H9 (cell line): ENCODE results near the gene SSUH2. TPM values are rescaled to one million over a fixed set of nuclear protein-coding genes. Genes with fewer than 3 reads are reported as not detected.
"Not testable (repeated sequence)": the region's sequence is repeated elsewhere in the genome, so short reads cannot be mapped to it uniquely, and the experiment has no call there.

Experiments
- DNase-seq: peaks from one replicate; pipeline ENCODE4 v3.0.0-alpha.2; 2017
- H2AFZ ChIP-seq: one replicate; pipeline ENCODE4 v1.6.1; 2013; ENCODE audit warnings: mild to moderate bottlenecking, low read length, control low read depth, moderate library complexity
- H2AK5ac ChIP-seq: 2 replicates; pipeline ENCODE4 v1.6.1; 2013; ENCODE audit warnings: low read length, control low read depth, mixed read lengths; ENCODE audit not compliant: insufficient read length
- H2BK120ac ChIP-seq: one replicate; pipeline ENCODE4 v1.6.1; 2013; ENCODE audit warnings: low read depth, mild to moderate bottlenecking, low read length, control low read depth, inconsistent platforms; ENCODE audit not compliant: poor library complexity, severe bottlenecking
- H2BK12ac ChIP-seq: 2 replicates; pipeline ENCODE4 v1.6.1; 2013; ENCODE audit warnings: low read length, control low read depth, mixed read lengths, low read depth; ENCODE audit not compliant: insufficient read length
- H2BK15ac ChIP-seq: 2 replicates; pipeline ENCODE4 v1.6.1; 2013; ENCODE audit warnings: low read depth, low read length, control low read depth
- H2BK20ac ChIP-seq: one replicate; pipeline ENCODE4 v1.6.1; 2013; ENCODE audit warnings: low read depth, mild to moderate bottlenecking, low read length, control low read depth, inconsistent platforms; ENCODE audit not compliant: poor library complexity, severe bottlenecking
- H2BK5ac ChIP-seq: 2 replicates; pipeline ENCODE4 v1.6.1; 2013; ENCODE audit warnings: low read length, control low read depth, mixed read lengths; ENCODE audit not compliant: insufficient read length
- H3K14ac ChIP-seq: 2 replicates; pipeline ENCODE4 v1.6.1; 2013; ENCODE audit warnings: low read length, control low read depth; ENCODE audit not compliant: insufficient read depth
- H3K18ac ChIP-seq: 2 replicates; pipeline ENCODE4 v1.6.1; 2013; ENCODE audit warnings: low read depth, mild to moderate bottlenecking, mixed read lengths, low read length, control low read depth; ENCODE audit not compliant: insufficient read length
- H3K23ac ChIP-seq: 2 replicates; pipeline ENCODE4 v1.6.1; 2013; ENCODE audit warnings: low read length, control low read depth, mixed read lengths, low read depth; ENCODE audit not compliant: insufficient read length
- H3K23me2 ChIP-seq: 2 replicates; pipeline ENCODE4 v1.6.1; 2013; ENCODE audit warnings: low read depth, mild to moderate bottlenecking, mixed read lengths, low read length, control low read depth; ENCODE audit not compliant: insufficient read length, poor library complexity, severe bottlenecking
- H3K27ac ChIP-seq: 2 replicates; pipeline ENCODE4 v1.5.1; 2013; ENCODE audit warnings: low read length, control low read depth, mixed read lengths, low read depth; ENCODE audit not compliant: insufficient read length
- H3K27me3 ChIP-seq: 2 replicates; pipeline ENCODE4 v1.6.1; 2013; ENCODE audit warnings: low read length, control low read depth, inconsistent platforms; ENCODE audit not compliant: insufficient read depth
- H3K4ac ChIP-seq: 2 replicates; pipeline ENCODE4 v1.6.1; 2013; ENCODE audit warnings: low read depth, mild to moderate bottlenecking, control low read depth, inconsistent platforms, low read length, moderate library complexity
- H3K4me1 ChIP-seq: 2 replicates; pipeline ENCODE4 v1.6.1; 2013; ENCODE audit warnings: low read length, control low read depth, inconsistent platforms; ENCODE audit not compliant: insufficient read depth
- H3K4me2 ChIP-seq: 2 replicates; pipeline ENCODE4 v1.6.1; 2013; ENCODE audit warnings: low read length, control low read depth, mixed read lengths; ENCODE audit not compliant: insufficient read length, insufficient read depth
- H3K56ac ChIP-seq: 2 replicates; pipeline ENCODE4 v1.6.1; 2013; ENCODE audit warnings: low read depth, mild to moderate bottlenecking, mixed read lengths, low read length, control low read depth; ENCODE audit not compliant: insufficient read length
- H3K79me1 ChIP-seq: 2 replicates; pipeline ENCODE4 v1.6.1; 2013; ENCODE audit warnings: low read depth, mild to moderate bottlenecking, moderate library complexity, low read length, control low read depth, inconsistent platforms; ENCODE audit not compliant: insufficient read depth, poor library complexity, severe bottlenecking
- H3K79me2 ChIP-seq: 2 replicates; pipeline ENCODE4 v1.6.1; 2013; ENCODE audit warnings: low read length, control low read depth, inconsistent platforms; ENCODE audit not compliant: insufficient read depth
- H3K9ac ChIP-seq: 2 replicates; pipeline ENCODE4 v1.6.1; 2013; ENCODE audit warnings: low read length, control low read depth, mixed read lengths; ENCODE audit not compliant: insufficient read length; ENCODE audit errors: extremely low read depth
- H3K9me3 ChIP-seq: one replicate; pipeline ENCODE4 v1.6.1; 2013; ENCODE audit warnings: low read depth, low read length, inconsistent platforms; ENCODE audit not compliant: control insufficient read depth
- H3T11ph ChIP-seq: one replicate; pipeline ENCODE4 v1.6.1; 2013; ENCODE audit warnings: mild to moderate bottlenecking, low read length, control low read depth, inconsistent platforms
- H4K20me1 ChIP-seq: one replicate; pipeline ENCODE4 v1.6.1; 2013; ENCODE audit not compliant: control insufficient read depth, insufficient read length, insufficient read depth
- H4K5ac ChIP-seq: 2 replicates; pipeline ENCODE4 v1.6.1; 2013; ENCODE audit warnings: low read depth, mild to moderate bottlenecking, mixed read lengths, low read length, control low read depth; ENCODE audit not compliant: insufficient read length
- H4K8ac ChIP-seq: replicated peaks from 2 replicates; pipeline ENCODE4 v1.6.1; 2013; ENCODE audit warnings: low read length, control low read depth, mixed read lengths, low read depth; ENCODE audit not compliant: insufficient read length
- H4K91ac ChIP-seq: 2 replicates; pipeline ENCODE4 v1.6.1; 2013; ENCODE audit warnings: low read depth, mild to moderate bottlenecking, moderate library complexity, mixed read lengths, low read length, control low read depth; ENCODE audit not compliant: insufficient read length
- H3K27ac Mint-ChIP-seq, 3 experiments: 2 replicates in 2 of 3; 3 replicates in 1 of 3; pipeline ENCODE4 v1.8.0; 2020 to 2021; ENCODE audit warnings: mixed read lengths in 3 of 3, mild to moderate bottlenecking in 1 of 3, moderate library complexity in 1 of 3
- H3K27me3 Mint-ChIP-seq: 2 replicates; pipeline ENCODE4 v1.8.0; 2021; ENCODE audit warnings: low read depth, mild to moderate bottlenecking, moderate library complexity, mixed read lengths
- H3K36me3 Mint-ChIP-seq, 3 experiments: 2 replicates in 2 of 3; 3 replicates in 1 of 3; pipeline ENCODE4 v1.8.0; 2020 to 2021; ENCODE audit warnings: low read depth in 3 of 3, mixed read lengths in 3 of 3; ENCODE audit not compliant: insufficient read depth in 1 of 3
- H3K4me1 Mint-ChIP-seq, 2 experiments: 2 replicates each; pipeline ENCODE4 v1.8.0; 2020; ENCODE audit warnings: mixed read lengths in 2 of 2
- H3K4me3 Mint-ChIP-seq, 2 experiments: 2 replicates in 1 of 2; 3 replicates in 1 of 2; pipeline ENCODE4 v1.8.0; 2020 to 2021; ENCODE audit warnings: mild to moderate bottlenecking in 2 of 2, mixed read lengths in 2 of 2, moderate library complexity in 1 of 2
- H3K9me3 Mint-ChIP-seq, 2 experiments: 2 replicates in 1 of 2; 3 replicates in 1 of 2; pipeline ENCODE4 v1.8.0; 2020; ENCODE audit warnings: mild to moderate bottlenecking in 2 of 2, mixed read lengths in 2 of 2, moderate library complexity in 1 of 2
- WGBS: extraction: QIAGEN DNeasy Blood & Tissue Kit; methylation state at CpG from one replicate; pipeline ENCODE4 v1.1.7; 2013; ENCODE audit warnings: missing lambda C conversion rate, low lambda C conversion rate, mixed read lengths; ENCODE audit not compliant: insufficient read length; ENCODE audit errors: extremely low coverage; 5-methylcytosine and 5-hydroxymethylcytosine counted together
- long read RNA-seq: library from polyadenylated mRNA; unstranded; transcript quantifications from one replicate; pipeline ENCODE4 v2.0.0, GENCODE V29; 2020
- total RNA-seq: library from RNA; stranded (reverse); gene quantifications from 2 replicates; pipeline ENCODE4 v1.2.1, GENCODE V29; 2021
- TF ChIP-seq, protein P1 (sequence below): fragments of 200-600 bp; sonication (generic); conservative IDR thresholded peaks from 3 replicates; pipeline ENCODE4 v1.8.0; 2021; ENCODE audit warnings: antibody characterized with exemption, mild to moderate bottlenecking

Gene SSUH2, protein sequence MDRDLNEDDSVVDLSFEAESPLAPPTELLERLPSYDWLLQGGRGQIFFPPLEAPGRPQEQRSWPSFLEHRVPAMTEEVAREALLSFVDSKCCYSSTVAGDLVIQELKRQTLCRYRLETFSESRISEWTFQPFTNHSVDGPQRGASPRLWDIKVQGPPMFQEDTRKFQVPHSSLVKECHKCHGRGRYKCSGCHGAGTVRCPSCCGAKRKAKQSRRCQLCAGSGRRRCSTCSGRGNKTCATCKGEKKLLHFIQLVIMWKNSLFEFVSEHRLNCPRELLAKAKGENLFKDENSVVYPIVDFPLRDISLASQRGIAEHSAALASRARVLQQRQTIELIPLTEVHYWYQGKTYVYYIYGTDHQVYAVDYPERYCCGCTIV
- total RNA-seq, result 0.61 and 0.64 TPM in 2 replicates
- long read RNA-seq, partial matches to known transcripts, result 0 of 5 reads
- long read RNA-seq, other reads (novel, unspliced or antisense), result 5 of 5 reads

DNA sequence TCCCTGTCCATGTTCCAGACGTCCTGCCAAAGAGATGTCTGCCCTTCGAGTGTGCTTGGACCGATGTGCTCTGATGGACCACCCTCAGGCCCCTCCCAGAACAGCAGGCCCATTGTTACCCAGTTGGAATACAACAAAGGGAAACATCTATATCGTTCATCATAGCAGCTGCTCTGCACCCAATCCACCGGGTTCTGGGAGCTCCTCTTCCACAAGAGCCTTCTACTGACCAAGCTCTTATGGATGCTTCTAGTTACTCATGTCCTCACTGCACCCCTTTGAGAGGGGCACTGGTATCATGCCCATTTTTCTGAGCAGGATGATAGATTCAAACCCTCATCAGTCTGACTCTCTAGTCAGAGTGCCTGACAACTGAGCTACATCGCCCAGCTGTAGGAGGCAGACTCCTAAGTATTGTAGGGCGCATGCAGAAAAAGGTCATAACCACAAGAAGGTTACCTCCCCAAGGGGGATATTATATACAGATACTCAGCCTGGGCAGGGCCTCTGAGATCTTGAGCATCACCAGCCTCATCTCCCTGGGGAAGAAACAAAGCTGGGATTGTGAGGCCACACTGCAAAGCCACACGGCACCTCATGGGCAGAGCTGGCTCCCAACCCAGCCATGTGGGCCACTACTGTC, at the start of gene SSUH2:
Gene SSUH2 (minus strand): TSS at position 51 of the 643 bp plus-strand sequence. CDS start 40 bp downstream, at position 11.
- WGBS, result no CpG with 5 or more reads among the region's 8 CpGs
- H3K27ac ChIP-seq, result no peak within 1 kb of the TSS
- H3K36me3 Mint-ChIP-seq, result no peaks in the 10 kb centered on the region

DNA sequence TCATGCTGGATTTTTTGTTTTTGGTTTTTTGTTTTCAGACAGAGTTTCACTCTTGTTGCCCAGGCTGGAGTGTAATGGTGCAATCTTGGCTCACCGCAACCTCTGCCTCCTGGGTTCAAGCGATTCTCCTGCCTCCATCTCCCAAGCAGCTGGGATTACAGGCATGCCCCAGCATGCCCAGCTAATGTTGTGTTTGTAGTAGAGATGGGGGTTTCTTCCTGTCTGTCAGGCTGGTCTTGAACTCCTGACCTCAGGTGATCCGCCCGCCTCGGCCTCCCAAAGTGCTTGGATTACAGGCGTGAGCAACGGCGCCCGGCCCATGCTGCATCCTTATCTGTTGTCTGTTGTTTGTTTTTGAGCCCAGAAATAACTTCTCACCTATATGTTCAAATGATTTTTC, 46.7 kb upstream of the SSUH2 start:
- not testable (repeated sequence) for H3K36me3 Mint-ChIP-seq, H3K9me3 Mint-ChIP-seq, H2BK120ac ChIP-seq, H2AK5ac ChIP-seq, H3K27me3 ChIP-seq, H3K4me1 Mint-ChIP-seq, H4K20me1 ChIP-seq, H3T11ph ChIP-seq, DNase-seq, H3K4me1 ChIP-seq, H3K18ac ChIP-seq, H2BK5ac ChIP-seq, H3K4me2 ChIP-seq, H2BK15ac ChIP-seq, H4K5ac ChIP-seq, H3K23me2 ChIP-seq, H2BK20ac ChIP-seq, H3K79me2 ChIP-seq, H3K79me1 ChIP-seq, H3K14ac ChIP-seq, H3K56ac ChIP-seq, H2BK12ac ChIP-seq, H3K9me3 ChIP-seq, H3K27ac Mint-ChIP-seq, H2AFZ ChIP-seq, H3K4ac ChIP-seq, H4K91ac ChIP-seq, H3K23ac ChIP-seq, H4K8ac ChIP-seq, H3K4me3 Mint-ChIP-seq, H3K9ac ChIP-seq, H3K27ac ChIP-seq
- no CpG with 5 or more reads among the region's 9 CpGs for WGBS
- H3K27me3 Mint-ChIP-seq, result peaks cover 22% of the 10 kb centered on the region

More for the DNA sequence above, at the start of gene SSUH2:
- Histone ChIP-seq H3K79me2 (no peaks in the 10 kb centered on the region), H3K27me3 (no peaks in the 10 kb centered on the region), H3K56ac (no peak within 1 kb of the TSS), H4K8ac (no peak within 1 kb of the TSS), H2BK20ac (no peak within 1 kb of the TSS), H3K4me2 (no peak within 1 kb of the TSS), H2BK15ac (no peak within 1 kb of the TSS), H2AK5ac (no peak within 1 kb of the TSS), H3K14ac (no peak within 1 kb of the TSS), H2BK12ac (no peak within 1 kb of the TSS), H3K9ac (no peak within 1 kb of the TSS), H3K18ac (no peak within 1 kb of the TSS), H3K79me1 (no peaks in the 10 kb centered on the region), H2AFZ (no peak within 1 kb of the TSS), H3K9me3 (no peaks in the 10 kb centered on the region), H3T11ph (no peak within 1 kb of the TSS), H3K23ac (no peak within 1 kb of the TSS), H3K4me1 (no peaks in the 10 kb centered on the region), H2BK5ac (no peak within 1 kb of the TSS), H4K5ac (no peak within 1 kb of the TSS), H4K20me1 (no peaks in the 10 kb centered on the region), H2BK120ac (no peak within 1 kb of the TSS), H4K91ac (no peak within 1 kb of the TSS), H3K23me2 (no peaks in the 10 kb centered on the region), H3K4ac (no peak within 1 kb of the TSS)
- H3K27ac Mint-ChIP-seq, result no peak within 1 kb of the TSS
- H3K9me3 Mint-ChIP-seq, result no peaks in the 10 kb centered on the region
- no peaks in the 10 kb centered on the region for H3K4me1 Mint-ChIP-seq
- TF ChIP-seq, protein P1, sequence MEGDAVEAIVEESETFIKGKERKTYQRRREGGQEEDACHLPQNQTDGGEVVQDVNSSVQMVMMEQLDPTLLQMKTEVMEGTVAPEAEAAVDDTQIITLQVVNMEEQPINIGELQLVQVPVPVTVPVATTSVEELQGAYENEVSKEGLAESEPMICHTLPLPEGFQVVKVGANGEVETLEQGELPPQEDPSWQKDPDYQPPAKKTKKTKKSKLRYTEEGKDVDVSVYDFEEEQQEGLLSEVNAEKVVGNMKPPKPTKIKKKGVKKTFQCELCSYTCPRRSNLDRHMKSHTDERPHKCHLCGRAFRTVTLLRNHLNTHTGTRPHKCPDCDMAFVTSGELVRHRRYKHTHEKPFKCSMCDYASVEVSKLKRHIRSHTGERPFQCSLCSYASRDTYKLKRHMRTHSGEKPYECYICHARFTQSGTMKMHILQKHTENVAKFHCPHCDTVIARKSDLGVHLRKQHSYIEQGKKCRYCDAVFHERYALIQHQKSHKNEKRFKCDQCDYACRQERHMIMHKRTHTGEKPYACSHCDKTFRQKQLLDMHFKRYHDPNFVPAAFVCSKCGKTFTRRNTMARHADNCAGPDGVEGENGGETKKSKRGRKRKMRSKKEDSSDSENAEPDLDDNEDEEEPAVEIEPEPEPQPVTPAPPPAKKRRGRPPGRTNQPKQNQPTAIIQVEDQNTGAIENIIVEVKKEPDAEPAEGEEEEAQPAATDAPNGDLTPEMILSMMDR, result no peak
- no peak for DNase-seq
- peaks cover 22% of the 10 kb centered on the region for H3K27me3 Mint-ChIP-seq
- no peak within 1 kb of the TSS for H3K4me3 Mint-ChIP-seq
